Measurements from ENCODE around the gene VMP1.
"Not testable (repeated sequence)": the region's sequence is repeated elsewhere in the genome, so short reads cannot be mapped to it uniquely, and the experiment has no call there.

The VMP1 gene

DNA sequence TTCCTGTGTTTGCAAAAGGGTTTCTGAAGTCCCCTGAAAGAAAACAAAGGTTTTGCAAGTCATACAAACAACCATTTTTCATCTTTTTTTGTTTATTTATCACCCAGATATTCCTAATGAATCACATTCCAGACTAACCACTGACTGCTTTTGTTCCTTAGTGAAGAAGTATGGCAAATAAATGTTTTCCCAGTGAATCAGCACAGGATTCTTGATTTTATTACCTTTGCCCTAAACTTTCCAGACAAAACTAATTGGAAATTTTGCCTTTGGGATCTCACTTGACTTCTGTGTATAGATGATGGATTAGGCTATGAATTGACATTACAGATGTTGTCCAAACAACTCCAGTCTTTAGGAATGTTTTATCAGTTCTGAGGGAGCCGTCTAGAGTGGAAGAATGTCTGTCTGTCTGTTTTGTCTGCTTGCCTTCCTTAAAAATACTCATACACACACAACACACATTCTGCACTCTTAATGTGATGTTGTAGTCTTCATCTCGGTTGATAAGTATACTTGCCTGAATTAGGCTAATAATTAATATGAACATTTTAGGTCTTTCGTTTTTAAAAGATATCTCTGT is 48.9 kb downstream of the VMP1 start:
- DNase-seq: no peak

GRCh38 chr17:59757043-59757442 is 49.6 kb downstream of the VMP1 start:
- DNase-seq: no peak

DNA sequence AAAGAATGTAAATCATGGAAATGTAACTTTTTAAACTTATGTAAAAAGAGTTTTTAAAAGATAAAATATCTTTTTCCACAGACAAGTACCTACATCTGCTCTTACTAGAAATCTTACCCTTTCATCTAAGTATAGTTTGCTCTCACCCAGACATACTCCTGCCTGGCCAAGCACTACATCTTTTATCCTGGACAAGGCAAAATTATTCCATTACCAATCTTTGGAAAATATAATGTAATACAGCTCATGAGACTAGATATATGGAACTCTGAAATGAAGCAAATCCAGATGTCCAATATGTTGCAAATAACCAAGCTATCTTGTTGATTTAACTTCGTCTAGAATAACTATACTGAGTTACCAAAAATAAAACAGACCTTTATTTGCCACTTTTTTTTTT is 50.0 kb downstream of the VMP1 start:
- no peak for DNase-seq

DNA sequence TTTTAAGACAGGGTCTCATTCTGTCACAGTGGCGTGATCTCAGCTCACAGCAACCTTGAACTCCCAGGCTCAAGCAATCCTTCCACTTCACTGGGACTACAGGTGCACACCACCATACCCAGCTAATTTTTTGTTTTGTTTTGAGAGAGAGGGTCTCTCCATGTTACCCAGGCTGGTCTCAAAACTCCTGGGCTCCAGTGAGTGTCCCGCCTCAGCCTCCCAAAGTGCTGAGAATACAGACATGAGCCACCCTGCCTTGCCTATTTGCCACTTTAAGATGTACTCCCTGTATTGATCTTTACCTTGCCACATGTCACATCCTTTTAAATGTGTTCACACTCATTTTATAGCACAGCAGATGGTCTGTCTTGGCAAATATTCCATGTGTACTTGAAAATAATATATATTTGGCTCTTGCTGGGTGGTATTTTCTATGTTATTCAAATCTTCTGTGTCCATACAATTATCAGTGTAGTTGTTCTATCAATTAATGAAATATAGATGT is 50.5 kb downstream of the VMP1 start:
- no peak for DNase-seq

- DNase-seq: not testable (repeated sequence)
These were observed 51.7 kb downstream of the VMP1 start for GRCh38 chr17:59758998-59759651.

- DNase-seq: no peak
These were observed 52.7 kb downstream of the VMP1 start for GRCh38 chr17:59760160-59760559.

GRCh38 chr17:59761385-59762048 is 54.1 kb downstream of the VMP1 start:
- no peak for DNase-seq

GRCh38 chr17:59762049-59762823 is 54.8 kb downstream of the VMP1 start:
- DNase-seq: no peak

DNA sequence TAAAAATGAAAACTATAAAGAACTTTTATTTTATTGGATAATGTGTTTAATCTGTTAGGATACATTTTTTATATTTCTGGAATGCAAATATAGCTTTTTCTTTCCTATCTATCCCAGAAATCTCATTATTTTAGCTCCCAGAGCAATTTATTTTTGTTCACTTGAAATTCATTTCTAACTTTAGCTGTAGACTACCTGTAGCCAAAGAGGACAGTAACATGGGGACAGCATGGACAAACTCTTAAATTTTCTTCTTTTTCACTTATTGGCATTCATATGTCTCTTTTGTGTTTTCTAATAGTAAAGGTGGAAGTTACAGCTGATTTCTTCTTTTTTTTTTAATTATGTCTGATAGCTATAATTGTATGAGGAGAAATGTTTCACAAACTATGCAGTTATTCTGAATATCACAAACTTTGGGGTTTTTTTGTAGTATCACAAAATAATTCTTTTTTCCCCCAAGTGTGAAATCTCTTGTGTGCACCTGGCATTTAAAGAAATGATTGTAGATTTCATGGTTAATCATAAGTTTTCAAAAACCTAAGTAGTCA is 55.4 kb downstream of the VMP1 start:
- no peak for DNase-seq

GRCh38 chr17:59763861-59764260 is 56.4 kb downstream of the VMP1 start:
- DNase-seq: no peak

- DNase-seq: no peak
These were observed 56.9 kb downstream of the VMP1 start for GRCh38 chr17:59764292-59764741.

GRCh38 chr17:59765038-59765437 is 57.6 kb downstream of the VMP1 start:
- no peak for DNase-seq

DNA sequence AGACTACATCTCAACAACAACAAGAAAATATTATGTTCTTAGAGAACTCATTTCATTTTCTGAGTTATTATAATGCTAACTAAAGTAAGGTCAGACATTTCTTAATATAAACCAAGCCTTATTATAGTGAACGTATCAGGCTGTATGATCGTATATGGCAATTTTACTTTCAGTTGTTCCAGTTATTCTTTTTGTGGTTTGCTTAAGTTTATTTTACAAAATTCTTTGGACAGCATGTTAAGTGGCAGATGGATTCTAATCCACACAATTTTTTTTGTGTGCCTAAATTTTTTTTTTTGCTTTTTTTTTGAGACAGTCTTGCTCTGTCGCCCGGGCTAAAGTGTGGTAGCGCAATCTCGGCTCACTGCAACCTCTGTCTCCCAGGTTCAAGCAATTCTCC is 59.0 kb downstream of the VMP1 start:
- DNase-seq: no peak

- DNase-seq: no peak
These were observed 59.7 kb downstream of the VMP1 start for GRCh38 chr17:59767176-59767575.

DNA sequence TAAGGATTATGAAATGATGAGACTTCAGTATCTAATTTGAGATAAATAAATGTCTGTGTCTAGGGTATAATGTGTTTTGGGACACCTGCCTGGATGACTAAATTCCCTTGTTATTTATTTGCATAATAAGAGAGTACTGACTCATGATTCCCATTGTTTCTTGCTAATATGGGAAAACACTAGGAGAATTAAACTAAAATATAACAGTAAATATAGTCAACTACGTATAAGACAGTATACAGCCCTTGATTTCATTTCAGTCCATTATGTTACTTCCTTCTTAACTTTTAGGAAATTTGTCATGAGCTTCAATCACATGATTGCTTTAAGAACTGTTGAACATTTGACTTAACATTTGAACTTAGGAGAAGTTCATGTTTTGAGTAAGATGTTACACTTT is 62.4 kb downstream of the VMP1 start:
- no peak for DNase-seq

DNA sequence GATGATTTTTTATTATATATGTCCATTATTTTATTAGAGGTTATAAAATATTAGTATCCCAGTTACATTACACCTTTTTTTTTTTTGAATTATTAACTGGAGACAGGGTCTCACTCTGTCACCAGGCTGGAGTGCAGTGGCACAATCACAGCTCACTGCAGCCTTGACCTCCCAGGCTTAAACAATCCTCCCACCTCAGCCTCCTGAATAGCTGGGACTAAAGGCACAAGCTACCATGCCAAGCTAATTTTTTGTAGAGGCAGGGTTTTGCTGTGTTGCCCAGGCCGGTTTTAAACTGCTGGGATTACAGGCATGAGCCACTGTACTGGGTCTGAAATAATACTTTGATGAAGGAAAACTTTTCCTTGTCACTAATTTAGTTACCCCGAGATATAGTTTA is 63.6 kb downstream of the VMP1 start:
- no peak for DNase-seq

DNA sequence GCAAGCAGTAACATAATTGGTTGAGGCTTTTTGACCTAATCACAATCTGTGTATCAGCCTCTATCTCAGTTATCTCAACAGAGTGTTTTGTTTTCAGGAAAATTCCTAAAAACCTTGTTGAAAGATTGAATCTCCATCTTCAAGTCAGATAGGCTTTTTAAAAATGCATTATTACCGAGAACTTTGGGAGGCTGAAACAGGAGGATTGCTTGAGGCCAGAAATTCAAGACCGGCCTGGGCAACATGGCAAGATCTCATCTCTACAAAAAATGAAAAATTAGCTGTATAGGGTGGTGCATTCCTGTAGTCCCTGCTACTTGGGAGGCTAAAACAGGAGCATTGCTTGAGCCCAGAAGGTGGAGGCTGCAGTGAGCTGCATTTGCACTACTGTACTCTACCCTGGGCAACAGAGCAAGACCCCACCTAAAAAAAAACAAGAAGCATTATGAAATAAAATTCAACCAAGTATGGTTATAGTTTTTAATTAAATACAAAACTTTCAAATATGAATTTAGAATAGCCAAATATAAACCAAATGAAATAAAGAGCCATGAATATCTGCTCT is 68.4 kb downstream of the VMP1 start:
- DNase-seq: no peak

- DNase-seq: no peak
These were observed 69.1 kb downstream of the VMP1 start for GRCh38 chr17:59776577-59776976.

DNA sequence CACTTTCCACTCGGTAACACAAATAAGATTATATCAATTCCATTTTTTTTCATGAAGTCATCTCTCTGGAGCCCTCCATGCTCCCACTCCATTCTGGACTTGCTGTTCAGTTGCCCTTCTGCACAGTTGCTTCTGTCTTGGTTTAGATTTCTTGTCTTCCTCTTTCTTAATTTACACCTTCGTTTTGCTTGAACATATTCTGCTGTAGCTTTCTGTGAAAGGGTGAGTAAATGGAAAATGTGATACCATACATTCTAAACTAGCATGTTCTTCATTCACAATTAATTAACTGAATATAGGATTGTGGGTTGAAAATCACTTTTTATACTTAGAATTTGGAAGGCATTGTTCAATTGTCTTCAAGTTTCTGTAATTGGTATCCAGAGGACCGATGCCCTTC is 69.6 kb downstream of the VMP1 start:
- no peak for DNase-seq

- no peak for DNase-seq
These were observed 71.5 kb downstream of the VMP1 start for GRCh38 chr17:59778996-59779395.

DNA sequence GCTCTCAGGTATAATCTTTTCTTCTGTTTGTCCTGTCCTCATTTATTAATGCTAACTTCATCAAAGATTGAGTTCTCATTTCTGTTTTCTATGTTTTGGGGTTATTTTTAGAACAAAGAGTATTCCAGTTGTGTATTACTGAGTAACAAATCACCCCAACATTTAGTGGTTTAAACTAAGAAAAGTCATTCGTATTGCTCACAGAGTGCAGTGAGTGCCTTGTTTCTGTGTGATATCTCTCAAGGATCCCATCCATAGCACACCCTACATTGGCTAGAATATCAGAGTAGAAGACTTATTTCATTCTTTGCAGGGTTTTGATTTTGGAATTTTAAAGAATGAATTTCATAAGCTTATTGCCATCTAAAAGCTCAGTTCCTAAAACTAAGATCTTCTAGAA is 72.1 kb downstream of the VMP1 start:
- no peak for DNase-seq

DNA sequence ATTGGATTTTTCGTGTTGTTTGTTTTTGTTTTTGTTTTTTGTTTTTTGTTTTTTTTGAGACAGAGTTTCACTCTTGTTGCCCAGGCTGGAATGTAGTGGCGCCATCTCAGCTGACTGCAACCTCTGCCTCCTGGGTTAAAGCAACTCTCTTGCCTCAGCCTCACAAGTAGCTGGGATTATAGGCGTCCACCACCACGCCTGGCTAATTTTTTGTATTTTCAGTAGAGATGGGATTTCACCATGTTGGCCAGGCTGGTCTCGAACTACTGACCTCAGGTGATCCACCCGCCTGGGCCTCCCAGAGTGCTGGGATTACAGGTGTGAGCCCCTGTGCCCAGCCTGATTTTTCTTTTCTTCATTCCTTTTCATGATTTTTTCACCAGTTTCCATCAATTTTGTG is 73.1 kb downstream of the VMP1 start:
- not testable (repeated sequence) for DNase-seq
